ENCODE measurements around the gene CST9.

GRCh38 chr20:23614163-23614562 lies 8.4 kb upstream of the CST9 start:
- TF ChIP-seq CTCF (IDR thresholded peaks at IDR 0.05) (no peak), POLR2A (IDR thresholded peaks at IDR 0.05) (no peak)

All from gastroesophageal sphincter (tissue), 3 donors.